CD4-positive, CD25-positive, alpha-beta regulatory T cell (primary cell): ENCODE measurements around the gene MOG. TPM values are rescaled to one million over a fixed set of nuclear protein-coding genes. Genes with fewer than 3 reads are reported as not detected.

Experiments
- ATAC-seq, 2 donors: fragments of 150-1000 bp; cut with Tn5 transposase; one replicate each; pipeline ENCODE4 v1.10.0; 2021; ENCODE audit warnings: low read depth in 2 of 2, moderate number of reproducible peaks in 2 of 2, moderate library complexity in 1 of 2
- DNase-seq, 3 donors: peaks; one replicate each; pipeline versions ENCODE4 v3.0.0 to v3.0.0-alpha.2; 2012 to 2022; ENCODE audit warnings: mixed read lengths in 1 of 3
- H3K27ac ChIP-seq: one replicate; pipeline ENCODE4 v1.7.0; 2013; ENCODE audit warnings: mild to moderate bottlenecking, low read length; ENCODE audit not compliant: insufficient read depth, poor library complexity, severe bottlenecking
- H3K27me3 ChIP-seq: one replicate; pipeline ENCODE4 v1.7.0; 2013; ENCODE audit warnings: low read length; ENCODE audit not compliant: control insufficient read depth, insufficient read depth
- H3K36me3 ChIP-seq: one replicate; pipeline ENCODE4 v1.7.0; 2013; ENCODE audit warnings: mild to moderate bottlenecking, low read length, moderate library complexity; ENCODE audit not compliant: control insufficient read depth, insufficient read depth
- H3K4me1 ChIP-seq: 2 replicates; pipeline ENCODE4 v1.7.0; 2013; ENCODE audit warnings: mild to moderate bottlenecking, low read length; ENCODE audit not compliant: insufficient read depth, control insufficient read depth, poor library complexity, severe bottlenecking
- H3K4me3 ChIP-seq: one replicate; pipeline ENCODE4 v1.7.0; 2013; ENCODE audit warnings: low read depth, mild to moderate bottlenecking, low read length, moderate library complexity
- H3K9me3 ChIP-seq, 2 experiments: 1 replicate in 1 of 2; 2 replicates in 1 of 2; pipeline ENCODE4 v1.7.0; 2013; ENCODE audit warnings: low read length in 2 of 2, mild to moderate bottlenecking in 1 of 2, moderate library complexity in 1 of 2; ENCODE audit not compliant: control insufficient read depth in 2 of 2
- H3K27ac Mint-ChIP-seq, 3 donors: one replicate each; pipeline ENCODE4 v1.8.0; 2020 to 2022; ENCODE audit warnings: mild to moderate bottlenecking in 3 of 3, mixed read lengths in 3 of 3, moderate library complexity in 2 of 3
- H3K27me3 Mint-ChIP-seq: one replicate; pipeline ENCODE4 v1.8.0; 2022; ENCODE audit warnings: mild to moderate bottlenecking, mixed read lengths
- H3K36me3 Mint-ChIP-seq: one replicate; pipeline ENCODE4 v1.8.0; 2020; ENCODE audit warnings: mixed read lengths
- H3K4me1 Mint-ChIP-seq, 4 donors: one replicate each; pipeline ENCODE4 v1.8.0; 2020 to 2022; ENCODE audit warnings: mixed read lengths in 4 of 4, mild to moderate bottlenecking in 1 of 4
- H3K4me3 Mint-ChIP-seq, 4 donors: one replicate each; pipeline ENCODE4 v1.8.0; 2020 to 2022; ENCODE audit warnings: mild to moderate bottlenecking in 4 of 4, mixed read lengths in 4 of 4, moderate library complexity in 3 of 4
- H3K9me3 Mint-ChIP-seq, 7 donors: one replicate each; pipeline ENCODE4 v1.8.0; 2020 to 2022; ENCODE audit warnings: mixed read lengths in 7 of 7, mild to moderate bottlenecking in 3 of 7, moderate library complexity in 2 of 7
- polyA plus RNA-seq, 4 donors: library from polyadenylated mRNA; unstranded; fragments of 300-500 nt; fragmentation: Illumina TruSeq; gene quantifications; one replicate each; pipeline ENCODE4 v1.2.3, GENCODE V29; 2021
- total RNA-seq: library from RNA; stranded (reverse); gene quantifications from one replicate; pipeline ENCODE4 v1.2.3, GENCODE V29; 2022

MOG gene
- total and polyA plus RNA-seq, 5 donors from 2014 or later, result not detected

DNA sequence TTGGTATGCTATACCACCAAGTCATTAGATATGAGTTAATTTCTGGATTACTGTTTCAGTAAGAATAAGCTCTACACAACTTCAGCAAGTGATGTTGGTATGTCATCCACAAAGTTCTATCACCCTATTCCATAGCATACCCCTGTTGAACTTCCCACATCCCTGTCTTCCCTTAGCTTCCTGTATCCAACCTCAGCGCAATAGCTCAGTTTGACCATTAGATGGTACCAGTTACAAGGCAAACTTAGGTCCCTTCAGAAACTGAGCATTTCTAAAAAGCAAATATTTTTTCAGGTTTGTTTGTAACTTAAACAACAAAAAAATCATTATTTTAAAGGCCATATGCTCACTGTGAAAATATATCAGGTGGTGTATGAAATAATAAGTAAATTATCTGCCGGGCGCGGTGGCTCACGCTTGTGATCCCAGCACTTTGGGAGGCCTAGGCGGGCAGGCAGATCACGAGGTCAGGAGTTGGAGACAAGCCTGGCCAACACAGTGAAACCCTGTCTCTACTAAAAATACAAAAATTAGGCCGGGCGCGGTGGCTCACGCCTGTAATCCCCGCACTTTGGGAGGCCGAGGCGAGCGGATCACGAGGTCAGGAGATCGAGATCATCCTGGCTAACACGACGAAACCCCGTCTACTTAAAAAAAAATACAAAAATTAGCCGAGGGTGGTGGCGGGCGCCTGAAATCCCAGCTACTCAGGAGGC lies 8.8 kb upstream of the MOG start:
- peak overlapping the region in 1 of 3 donors; percentile 99 for H3K27ac Mint-ChIP-seq
- no peaks in the 10 kb centered on the region for H3K36me3 ChIP-seq
- no peaks in the 10 kb centered on the region for H3K9me3 ChIP-seq
- no peaks in the 10 kb centered on the region for H3K27me3 ChIP-seq
- H3K4me3 Mint-ChIP-seq, result peak overlapping the region in 1 of 4 donors; percentile 24
- no peaks in the 10 kb centered on the region for H3K9me3 Mint-ChIP-seq
- ATAC-seq, result no peak
- peaks cover 11% of the 10 kb centered on the region for H3K4me1 ChIP-seq
- peaks cover 5% of the 10 kb centered on the region for H3K27me3 Mint-ChIP-seq
- peak in 1 of 3 donors; percentile 37 for DNase-seq
- H3K4me1 Mint-ChIP-seq, result peaks cover 5 to 26% (median 16%) of the 10 kb centered on the region in 4 donors
- no peak overlapping the region for H3K27ac ChIP-seq
- no peak overlapping the region for H3K4me3 ChIP-seq
- no peaks in the 10 kb centered on the region for H3K36me3 Mint-ChIP-seq

DNA sequence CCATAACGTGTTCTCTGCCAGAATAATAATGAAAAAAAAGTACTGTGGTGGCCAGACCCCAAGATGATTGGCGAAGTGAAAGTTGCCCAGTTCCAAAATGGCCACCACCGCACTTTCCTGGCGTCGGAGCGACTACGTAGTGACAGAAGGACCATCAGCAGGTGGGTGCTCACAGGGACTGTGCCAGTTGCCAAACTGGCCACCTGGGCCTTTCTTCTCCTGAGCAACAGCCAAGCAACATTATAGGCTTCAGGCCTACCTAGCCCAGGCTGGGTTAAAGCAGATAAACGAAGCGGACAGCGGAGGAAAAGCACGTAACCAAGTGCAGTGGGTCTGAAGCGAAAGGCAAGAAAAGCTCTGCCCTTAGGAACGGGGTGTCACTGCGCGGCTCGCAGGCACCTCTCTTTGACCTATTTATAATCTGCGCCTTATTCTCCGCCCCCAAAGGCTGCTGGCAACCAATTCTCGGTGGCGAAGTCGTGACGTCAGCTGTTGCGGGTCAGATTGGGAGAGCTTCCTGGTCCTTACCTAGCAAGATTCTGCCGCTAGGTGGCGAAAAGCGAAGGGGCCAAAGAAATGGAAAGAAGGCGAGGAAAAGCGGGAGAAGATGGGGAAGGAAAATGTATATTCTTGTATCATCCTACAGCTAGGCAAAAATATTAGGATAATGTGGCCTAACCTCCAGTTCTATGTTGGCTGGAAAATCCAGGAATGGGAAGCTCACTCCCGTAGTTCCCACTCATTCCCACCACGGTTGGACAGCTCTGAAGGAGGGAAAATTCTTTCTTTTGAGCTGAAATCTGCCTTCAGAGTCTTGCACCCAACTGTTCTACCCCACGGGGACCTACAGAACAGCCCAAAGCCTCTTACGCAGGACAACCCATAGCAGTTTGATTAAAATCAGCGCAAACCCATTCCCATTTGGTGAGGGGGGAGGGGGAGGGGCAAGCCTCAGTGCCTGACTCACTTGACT lies 6.9 kb upstream of the MOG start:
- peak; percentile 98 for DNase-seq
- H3K27ac ChIP-seq, result peak overlapping the region; percentile 92
- peaks cover 5% of the 10 kb centered on the region for H3K27me3 ChIP-seq
- peaks cover 17% of the 10 kb centered on the region for H3K4me1 ChIP-seq
- ATAC-seq, result peak; percentile 96 to 97
- peak overlapping the region; percentile 99 for H3K27ac Mint-ChIP-seq
- no peaks in the 10 kb centered on the region for H3K9me3 ChIP-seq
- H3K36me3 Mint-ChIP-seq, result no peaks in the 10 kb centered on the region
- H3K4me3 ChIP-seq, result peak overlapping the region; percentile 96
- no peaks in the 10 kb centered on the region for H3K36me3 ChIP-seq
- peaks cover 8% of the 10 kb centered on the region for H3K27me3 Mint-ChIP-seq
- H3K9me3 Mint-ChIP-seq, result no peaks in the 10 kb centered on the region
- peaks cover 4 to 21% (median 17%) of the 10 kb centered on the region in 4 donors for H3K4me1 Mint-ChIP-seq
- peak overlapping the region; percentile 73 to 99 (median 96) for H3K4me3 Mint-ChIP-seq

DNA sequence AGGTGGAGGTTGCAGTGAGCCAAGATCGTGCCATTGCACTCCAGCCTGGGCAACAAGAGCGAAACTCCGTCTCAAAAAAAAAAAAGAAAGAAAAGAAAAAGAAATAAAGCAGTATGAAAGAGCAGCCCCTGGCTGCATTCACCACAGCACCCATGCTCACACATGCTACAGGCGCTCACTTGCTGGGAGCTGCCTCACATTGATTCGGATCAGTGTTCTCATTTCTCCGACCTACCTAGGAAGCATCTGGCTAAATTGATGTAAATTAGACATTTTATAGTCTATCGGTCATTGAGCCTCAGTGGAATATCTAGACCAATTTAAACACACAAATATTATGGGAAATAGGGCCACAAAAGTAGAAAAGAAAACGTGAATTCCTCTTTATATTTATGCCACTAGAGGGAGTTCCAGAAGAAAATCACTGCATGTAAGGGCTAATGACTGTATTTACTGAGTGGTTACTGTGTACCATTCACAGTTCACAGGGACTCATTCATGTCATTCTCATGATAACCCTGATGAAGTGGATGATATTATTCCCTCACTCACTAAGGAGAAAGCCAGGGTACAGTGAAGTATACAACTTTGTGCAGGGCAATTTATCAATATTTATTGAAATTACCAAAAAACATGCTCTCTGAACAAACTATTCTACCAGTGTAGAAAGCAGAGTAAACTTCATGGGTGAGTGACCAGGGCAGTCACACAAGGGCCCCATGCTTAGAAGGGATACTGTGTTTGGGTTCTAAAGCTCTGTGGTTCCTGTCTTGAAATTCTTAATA lies 5.3 kb upstream of the MOG start:
- no peak for ATAC-seq
- Mint-ChIP-seq H3K4me3 (peak overlapping the region in 2 of 4 donors; percentile 16 to 56), H3K36me3 (no peaks in the 10 kb centered on the region), H3K27me3 (peaks cover 14% of the 10 kb centered on the region), H3K27ac (peak overlapping the region in 1 of 3 donors; percentile 9), H3K4me1 (peaks cover 4 to 21% (median 17%) of the 10 kb centered on the region in 4 donors), H3K9me3 (no peaks in the 10 kb centered on the region)
- Histone ChIP-seq H3K9me3 (no peaks in the 10 kb centered on the region), H3K27me3 (peaks cover 8% of the 10 kb centered on the region), H3K36me3 (no peaks in the 10 kb centered on the region), H3K4me3 (no peak overlapping the region), H3K4me1 (peaks cover 17% of the 10 kb centered on the region), H3K27ac (no peak overlapping the region)
- DNase-seq, result peak in 2 of 3 donors; percentile 51 to 61

DNA sequence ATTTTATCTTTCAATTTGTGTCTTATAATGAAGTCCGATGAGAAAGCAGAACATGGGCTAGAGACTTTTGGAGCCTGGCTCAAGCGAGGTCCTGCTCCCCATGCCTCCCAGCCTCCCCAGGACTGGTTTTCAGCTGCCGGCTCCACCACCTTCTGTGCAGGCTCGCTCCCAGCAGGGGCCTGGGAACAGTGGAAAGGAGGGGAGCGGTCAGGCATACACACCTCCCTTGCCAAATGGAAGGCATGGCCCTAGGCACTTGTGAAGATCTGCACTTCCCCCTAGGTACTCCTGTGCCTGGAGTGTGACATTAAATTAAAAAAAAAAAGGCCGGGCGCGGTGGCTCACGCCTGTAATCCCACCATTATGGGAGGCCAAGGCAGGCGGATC lies 4.7 kb upstream of the MOG start:
- Mint-ChIP-seq H3K9me3 (no peaks in the 10 kb centered on the region), H3K27ac (no peak overlapping the region), H3K27me3 (peaks cover 15% of the 10 kb centered on the region), H3K4me3 (no peak overlapping the region), H3K4me1 (peaks cover 4 to 21% (median 17%) of the 10 kb centered on the region in 4 donors), H3K36me3 (no peaks in the 10 kb centered on the region)
- no peak overlapping the region for H3K4me3 ChIP-seq
- no peak overlapping the region for H3K27ac ChIP-seq
- peaks cover 17% of the 10 kb centered on the region for H3K4me1 ChIP-seq
- no peak for DNase-seq
- ATAC-seq, result no peak
- H3K36me3 ChIP-seq, result no peaks in the 10 kb centered on the region
- peaks cover 10% of the 10 kb centered on the region for H3K27me3 ChIP-seq
- no peaks in the 10 kb centered on the region for H3K9me3 ChIP-seq

DNA sequence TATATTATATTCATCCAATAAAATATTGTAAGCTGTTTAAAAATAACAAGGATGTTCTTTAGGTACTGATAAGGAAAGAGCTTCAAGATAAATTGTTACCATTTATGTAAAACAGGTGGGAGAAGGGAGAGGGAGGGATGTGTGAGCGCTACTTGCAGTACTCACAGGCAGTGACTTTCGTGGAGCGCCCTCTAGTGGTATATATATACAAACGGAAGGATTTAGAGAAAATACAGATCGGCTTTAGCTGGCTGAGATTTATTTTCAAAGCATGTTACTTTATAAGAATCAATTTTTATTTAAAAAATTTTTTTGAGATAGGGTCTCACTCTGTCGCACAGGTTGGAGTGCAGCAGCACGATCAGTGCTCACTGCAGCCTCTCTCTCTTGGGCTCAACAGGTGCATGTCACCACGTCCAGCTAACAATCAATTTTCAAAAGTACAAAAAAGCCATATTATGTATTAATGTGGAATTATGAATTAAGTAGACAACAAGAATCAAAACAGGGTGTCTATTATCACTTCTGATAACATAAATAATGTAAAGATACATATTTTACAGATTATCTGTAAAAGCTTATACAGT lies 3.3 kb upstream of the MOG start:
- H3K27me3 ChIP-seq, result peaks cover 12% of the 10 kb centered on the region
- peaks cover 4 to 21% (median 17%) of the 10 kb centered on the region in 4 donors for H3K4me1 Mint-ChIP-seq
- H3K27ac Mint-ChIP-seq, result no peak overlapping the region
- H3K27me3 Mint-ChIP-seq, result peaks cover 21% of the 10 kb centered on the region
- ATAC-seq (no peak), DNase-seq (peak; percentile 40 to 82 (median 69))
- no peaks in the 10 kb centered on the region for H3K9me3 Mint-ChIP-seq
- no peaks in the 10 kb centered on the region for H3K36me3 ChIP-seq
- no peak overlapping the region for H3K4me3 ChIP-seq
- H3K9me3 ChIP-seq, result no peaks in the 10 kb centered on the region
- H3K4me1 ChIP-seq, result peaks cover 17% of the 10 kb centered on the region
- no peaks in the 10 kb centered on the region for H3K36me3 Mint-ChIP-seq
- H3K4me3 Mint-ChIP-seq, result peak overlapping the region in 1 of 4 donors; percentile 61
- no peak overlapping the region for H3K27ac ChIP-seq

DNA sequence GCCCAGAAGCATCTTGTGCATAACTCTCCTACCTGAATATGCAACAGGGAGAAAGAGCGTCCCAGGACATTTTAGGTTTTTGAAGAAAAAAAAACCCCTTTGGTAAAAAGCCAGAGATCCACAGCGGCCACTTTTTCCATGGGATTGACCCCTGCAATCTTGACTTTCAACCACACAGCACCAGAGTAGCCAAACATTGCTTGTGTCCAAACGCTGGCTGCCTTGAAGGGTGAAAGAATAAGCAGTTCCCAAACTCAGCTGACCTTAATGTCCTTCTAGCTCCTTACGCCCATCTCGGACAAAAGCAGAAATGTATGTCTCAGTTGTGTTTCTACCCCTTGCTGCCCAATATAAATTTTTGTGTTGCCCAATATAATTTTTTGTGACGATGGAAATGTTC lies 1.2 kb upstream of the MOG start:
- DNase-seq (no peak), ATAC-seq (no peak)
- Histone ChIP-seq H3K27ac (no peak overlapping the region), H3K4me1 (peaks cover 6% of the 10 kb centered on the region), H3K4me3 (no peak overlapping the region), H3K9me3 (no peaks in the 10 kb centered on the region), H3K36me3 (no peaks in the 10 kb centered on the region), H3K27me3 (peaks cover 12% of the 10 kb centered on the region)
- H3K36me3 Mint-ChIP-seq, result no peaks in the 10 kb centered on the region
- no peak overlapping the region for H3K4me3 Mint-ChIP-seq
- no peaks in the 10 kb centered on the region for H3K9me3 Mint-ChIP-seq
- peaks cover 32% of the 10 kb centered on the region for H3K27me3 Mint-ChIP-seq
- peaks cover 2 to 10% (median 6%) of the 10 kb centered on the region in 4 donors for H3K4me1 Mint-ChIP-seq
- no peak overlapping the region for H3K27ac Mint-ChIP-seq

DNA sequence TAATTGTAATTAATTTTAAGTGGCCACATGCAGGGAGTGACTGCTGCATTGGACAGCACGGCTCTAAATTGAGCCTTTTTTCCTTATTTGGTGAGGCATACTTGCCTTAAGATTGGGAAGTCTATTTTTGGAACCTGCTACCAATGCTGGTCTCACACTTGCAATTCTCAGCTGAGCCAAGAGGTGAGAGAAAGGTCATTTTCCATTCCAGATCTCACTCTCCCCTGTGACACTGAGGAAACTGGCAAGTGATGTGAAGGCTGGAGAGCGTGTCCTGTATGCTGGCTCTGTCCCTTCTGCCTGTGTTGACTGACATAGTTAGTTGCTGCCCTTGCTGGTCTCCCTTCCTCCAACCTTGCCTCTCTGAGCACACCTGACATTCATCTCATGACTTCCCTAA lies 735 bp upstream of the MOG start:
- ATAC-seq (no peak), DNase-seq (no peak)
- H3K36me3 Mint-ChIP-seq, result no peaks in the 10 kb centered on the region
- H3K27me3 ChIP-seq, result peaks cover 14% of the 10 kb centered on the region
- no peaks in the 10 kb centered on the region for H3K36me3 ChIP-seq
- no peak overlapping the region for H3K27ac Mint-ChIP-seq
- H3K4me3 ChIP-seq, result no peak overlapping the region
- H3K27me3 Mint-ChIP-seq, result peaks cover 33% of the 10 kb centered on the region
- no peaks in the 10 kb centered on the region for H3K9me3 Mint-ChIP-seq
- H3K4me1 ChIP-seq, result peaks cover 6% of the 10 kb centered on the region
- peaks cover 2 to 10% (median 6%) of the 10 kb centered on the region in 4 donors for H3K4me1 Mint-ChIP-seq
- no peak overlapping the region for H3K27ac ChIP-seq
- no peak overlapping the region for H3K4me3 Mint-ChIP-seq
- no peaks in the 10 kb centered on the region for H3K9me3 ChIP-seq
